H1 (cell line): ENCODE results near the gene PDZD4. TPM values are rescaled to one million over a fixed set of nuclear protein-coding genes. Genes with fewer than 3 reads are reported as not detected.

Source experiments
- ASH2L ChIP-seq: fragments of 200-600, 300-600 bp; sonication (generic); IDR thresholded peaks from one replicate; pipeline ENCODE4 v1.7.1; 2017; ENCODE audit warnings: low read length
- EZH2 ChIP-seq: fragments of 200-600 bp; sonication (generic); IDR thresholded peaks from 2 replicates; pipeline ENCODE4 v1.7.1; 2012; ENCODE audit warnings: low read depth, mild to moderate bottlenecking, moderate library complexity, low read length, inconsistent platforms; ENCODE audit not compliant: severe bottlenecking
- MAFK ChIP-seq: IDR thresholded peaks from 2 replicates; pipeline ENCODE4 v1.6.1; 2012; ENCODE audit warnings: low read depth, mild to moderate bottlenecking, improper control_type of control experiment, low read length
- NANOG ChIP-seq: IDR thresholded peaks from 2 replicates; pipeline ENCODE4 v1.6.1; 2011; ENCODE audit warnings: low read length, low read depth, mild to moderate bottlenecking, inconsistent platforms; ENCODE audit not compliant: insufficient read depth, poor library complexity, severe bottlenecking
- POU5F1 ChIP-seq: IDR thresholded peaks from 2 replicates; pipeline ENCODE4 v1.6.1; 2011; ENCODE audit warnings: low read depth, mild to moderate bottlenecking, low read length, moderate library complexity
- RNF2 ChIP-seq: fragments of 200-900, 300-1000 bp; sonication (generic); IDR thresholded peaks from 2 replicates; pipeline ENCODE4 v1.7.1; 2016; ENCODE audit warnings: borderline replicate concordance, low read depth, mild to moderate bottlenecking, antibody characterized with exemption, low read length; ENCODE audit not compliant: poor library complexity, severe bottlenecking; ENCODE audit errors: missing control alignments
- SIX5 ChIP-seq: IDR thresholded peaks from 2 replicates; pipeline ENCODE4 v1.6.1; 2011; ENCODE audit warnings: mild to moderate bottlenecking, low read depth, low read length
- SRF ChIP-seq: IDR thresholded peaks from 2 replicates; pipeline ENCODE4 v1.6.1; 2011; ENCODE audit warnings: mild to moderate bottlenecking, low read depth, low read length, moderate library complexity
- TCF12 ChIP-seq: IDR thresholded peaks from 2 replicates; pipeline ENCODE4 v1.6.1; 2011; ENCODE audit warnings: low read depth, mild to moderate bottlenecking, low read length
- polyA plus RNA-seq, 7 experiments: library from polyadenylated mRNA; depleted of rRNA in 3 of 7; stranded (reverse) in 5 of 7; unstranded in 2 of 7; fragments of >200 nt in 5 of 7; fragments of 200-250 nt in 2 of 7; gene quantifications; 1 replicate in 5 of 7; 2 replicates in 1 of 7; 4 replicates in 1 of 7; pipeline versions ENCODE4 v1.2.1 to v1.2.3, GENCODE V29; 2011 to 2013; ENCODE audit warnings: missing spikeins in 2 of 7, mixed read lengths in 2 of 7
- total RNA-seq: library from RNA; stranded (reverse); fragmentation: NEBNext Ultra II Directional; extraction: Animal tissue kit (Norgen Biotek cat#: 25700); gene quantifications from 2 replicates; pipeline ENCODE4 v1.2.1, GENCODE V29; 2021
- TF ChIP-seq, protein P1 (sequence below): fragments of 300-600 bp; sonication (generic); IDR thresholded peaks from 2 replicates; pipeline ENCODE4 v1.7.1; 2012; ENCODE audit warnings: low read length, moderate library complexity, mild to moderate bottlenecking, inconsistent platforms; ENCODE audit not compliant: insufficient replicate concordance

The PDZD4 gene
- total and polyA plus RNA-seq, 2 of the 8 experiments (the other 6 are each of a cell fraction or from before 2014, with no cell fraction given), result 45.8 to 169 TPM

DNA sequence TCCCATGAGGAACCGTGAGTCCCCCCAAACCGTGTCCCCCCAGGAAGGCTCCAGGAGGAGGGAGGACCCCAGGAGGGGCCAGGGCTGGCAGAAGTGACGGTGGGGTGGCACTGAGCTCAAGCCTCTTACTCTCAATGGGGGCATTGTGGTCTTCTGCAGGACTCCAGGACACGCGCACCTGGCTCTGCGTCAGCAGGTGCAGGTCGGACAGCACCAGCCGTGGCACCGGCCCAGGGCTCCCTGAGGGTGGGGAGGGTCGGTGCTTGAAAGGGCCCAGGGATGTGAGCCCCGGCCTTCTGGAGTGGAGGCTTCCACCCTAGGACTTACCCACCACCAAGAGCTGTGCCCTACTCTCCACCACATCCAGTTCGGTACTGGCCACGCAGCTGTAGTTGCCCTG is 37.3 kb upstream of the PDZD4 start (continued):
- TF ChIP-seq EZH2 (no peak), NANOG (no peak), SIX5 (no peak), POU5F1 (no peak), TCF12 (no peak), SRF (no peak), MAFK (no peak), RNF2 (no peak), ASH2L (no peak)
- TF ChIP-seq, protein P1, sequence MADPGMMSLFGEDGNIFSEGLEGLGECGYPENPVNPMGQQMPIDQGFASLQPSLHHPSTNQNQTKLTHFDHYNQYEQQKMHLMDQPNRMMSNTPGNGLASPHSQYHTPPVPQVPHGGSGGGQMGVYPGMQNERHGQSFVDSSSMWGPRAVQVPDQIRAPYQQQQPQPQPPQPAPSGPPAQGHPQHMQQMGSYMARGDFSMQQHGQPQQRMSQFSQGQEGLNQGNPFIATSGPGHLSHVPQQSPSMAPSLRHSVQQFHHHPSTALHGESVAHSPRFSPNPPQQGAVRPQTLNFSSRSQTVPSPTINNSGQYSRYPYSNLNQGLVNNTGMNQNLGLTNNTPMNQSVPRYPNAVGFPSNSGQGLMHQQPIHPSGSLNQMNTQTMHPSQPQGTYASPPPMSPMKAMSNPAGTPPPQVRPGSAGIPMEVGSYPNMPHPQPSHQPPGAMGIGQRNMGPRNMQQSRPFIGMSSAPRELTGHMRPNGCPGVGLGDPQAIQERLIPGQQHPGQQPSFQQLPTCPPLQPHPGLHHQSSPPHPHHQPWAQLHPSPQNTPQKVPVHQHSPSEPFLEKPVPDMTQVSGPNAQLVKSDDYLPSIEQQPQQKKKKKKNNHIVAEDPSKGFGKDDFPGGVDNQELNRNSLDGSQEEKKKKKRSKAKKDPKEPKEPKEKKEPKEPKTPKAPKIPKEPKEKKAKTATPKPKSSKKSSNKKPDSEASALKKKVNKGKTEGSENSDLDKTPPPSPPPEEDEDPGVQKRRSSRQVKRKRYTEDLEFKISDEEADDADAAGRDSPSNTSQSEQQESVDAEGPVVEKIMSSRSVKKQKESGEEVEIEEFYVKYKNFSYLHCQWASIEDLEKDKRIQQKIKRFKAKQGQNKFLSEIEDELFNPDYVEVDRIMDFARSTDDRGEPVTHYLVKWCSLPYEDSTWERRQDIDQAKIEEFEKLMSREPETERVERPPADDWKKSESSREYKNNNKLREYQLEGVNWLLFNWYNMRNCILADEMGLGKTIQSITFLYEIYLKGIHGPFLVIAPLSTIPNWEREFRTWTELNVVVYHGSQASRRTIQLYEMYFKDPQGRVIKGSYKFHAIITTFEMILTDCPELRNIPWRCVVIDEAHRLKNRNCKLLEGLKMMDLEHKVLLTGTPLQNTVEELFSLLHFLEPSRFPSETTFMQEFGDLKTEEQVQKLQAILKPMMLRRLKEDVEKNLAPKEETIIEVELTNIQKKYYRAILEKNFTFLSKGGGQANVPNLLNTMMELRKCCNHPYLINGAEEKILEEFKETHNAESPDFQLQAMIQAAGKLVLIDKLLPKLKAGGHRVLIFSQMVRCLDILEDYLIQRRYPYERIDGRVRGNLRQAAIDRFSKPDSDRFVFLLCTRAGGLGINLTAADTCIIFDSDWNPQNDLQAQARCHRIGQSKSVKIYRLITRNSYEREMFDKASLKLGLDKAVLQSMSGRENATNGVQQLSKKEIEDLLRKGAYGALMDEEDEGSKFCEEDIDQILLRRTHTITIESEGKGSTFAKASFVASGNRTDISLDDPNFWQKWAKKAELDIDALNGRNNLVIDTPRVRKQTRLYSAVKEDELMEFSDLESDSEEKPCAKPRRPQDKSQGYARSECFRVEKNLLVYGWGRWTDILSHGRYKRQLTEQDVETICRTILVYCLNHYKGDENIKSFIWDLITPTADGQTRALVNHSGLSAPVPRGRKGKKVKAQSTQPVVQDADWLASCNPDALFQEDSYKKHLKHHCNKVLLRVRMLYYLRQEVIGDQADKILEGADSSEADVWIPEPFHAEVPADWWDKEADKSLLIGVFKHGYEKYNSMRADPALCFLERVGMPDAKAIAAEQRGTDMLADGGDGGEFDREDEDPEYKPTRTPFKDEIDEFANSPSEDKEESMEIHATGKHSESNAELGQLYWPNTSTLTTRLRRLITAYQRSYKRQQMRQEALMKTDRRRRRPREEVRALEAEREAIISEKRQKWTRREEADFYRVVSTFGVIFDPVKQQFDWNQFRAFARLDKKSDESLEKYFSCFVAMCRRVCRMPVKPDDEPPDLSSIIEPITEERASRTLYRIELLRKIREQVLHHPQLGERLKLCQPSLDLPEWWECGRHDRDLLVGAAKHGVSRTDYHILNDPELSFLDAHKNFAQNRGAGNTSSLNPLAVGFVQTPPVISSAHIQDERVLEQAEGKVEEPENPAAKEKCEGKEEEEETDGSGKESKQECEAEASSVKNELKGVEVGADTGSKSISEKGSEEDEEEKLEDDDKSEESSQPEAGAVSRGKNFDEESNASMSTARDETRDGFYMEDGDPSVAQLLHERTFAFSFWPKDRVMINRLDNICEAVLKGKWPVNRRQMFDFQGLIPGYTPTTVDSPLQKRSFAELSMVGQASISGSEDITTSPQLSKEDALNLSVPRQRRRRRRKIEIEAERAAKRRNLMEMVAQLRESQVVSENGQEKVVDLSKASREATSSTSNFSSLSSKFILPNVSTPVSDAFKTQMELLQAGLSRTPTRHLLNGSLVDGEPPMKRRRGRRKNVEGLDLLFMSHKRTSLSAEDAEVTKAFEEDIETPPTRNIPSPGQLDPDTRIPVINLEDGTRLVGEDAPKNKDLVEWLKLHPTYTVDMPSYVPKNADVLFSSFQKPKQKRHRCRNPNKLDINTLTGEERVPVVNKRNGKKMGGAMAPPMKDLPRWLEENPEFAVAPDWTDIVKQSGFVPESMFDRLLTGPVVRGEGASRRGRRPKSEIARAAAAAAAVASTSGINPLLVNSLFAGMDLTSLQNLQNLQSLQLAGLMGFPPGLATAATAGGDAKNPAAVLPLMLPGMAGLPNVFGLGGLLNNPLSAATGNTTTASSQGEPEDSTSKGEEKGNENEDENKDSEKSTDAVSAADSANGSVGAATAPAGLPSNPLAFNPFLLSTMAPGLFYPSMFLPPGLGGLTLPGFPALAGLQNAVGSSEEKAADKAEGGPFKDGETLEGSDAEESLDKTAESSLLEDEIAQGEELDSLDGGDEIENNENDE, result no peak
